Activated naive CD8-positive, alpha-beta T cell treated with anti-CD3 and anti-CD28 coated beads for 36 hours (primary cell): ENCODE measurements around the gene NUTM2D. TPM values are rescaled to one million over a fixed set of nuclear protein-coding genes. Genes with fewer than 3 reads are reported as not detected.
"Not testable (repeated sequence)": the region's sequence is repeated elsewhere in the genome, so short reads cannot be mapped to it uniquely, and the experiment has no call there.

Experiments used
- DNase-seq: peaks from one replicate; pipeline ENCODE4 v3.0.0; 2021
- H3K27ac Mint-ChIP-seq: one replicate; pipeline ENCODE4 v1.8.0; 2022; ENCODE audit warnings: mild to moderate bottlenecking, moderate library complexity, mixed read lengths
- H3K27me3 Mint-ChIP-seq: one replicate; pipeline ENCODE4 v1.8.0; 2022; ENCODE audit warnings: mild to moderate bottlenecking, mixed read lengths
- H3K36me3 Mint-ChIP-seq: one replicate; pipeline ENCODE4 v1.8.0; 2021; ENCODE audit warnings: mild to moderate bottlenecking, mixed read lengths
- H3K4me1 Mint-ChIP-seq: one replicate; pipeline ENCODE4 v1.8.0; 2021; ENCODE audit warnings: mixed read lengths
- H3K4me3 Mint-ChIP-seq: one replicate; pipeline ENCODE4 v1.8.0; 2022; ENCODE audit warnings: mild to moderate bottlenecking, moderate library complexity, mixed read lengths
- H3K9me3 Mint-ChIP-seq: one replicate; pipeline ENCODE4 v1.8.0; 2022; ENCODE audit warnings: mixed read lengths
- total RNA-seq, 2 experiments: library from RNA; stranded (reverse); gene quantifications; one replicate each; pipeline ENCODE4 v1.2.3, GENCODE V29; 2021

NUTM2D gene
- total RNA-seq = 1 to 10 TPM; 1.3 to 1.9 TPM

GRCh38 chr10:87357444-87357843 is at the start of gene NUTM2D:
NUTM2D (plus strand) TSS chr10:87357744; CDS start chr10:87358266, 522 bp downstream.
- not testable (repeated sequence) for DNase-seq, H3K4me3 Mint-ChIP-seq, H3K36me3 Mint-ChIP-seq, H3K9me3 Mint-ChIP-seq, H3K4me1 Mint-ChIP-seq, H3K27me3 Mint-ChIP-seq, H3K27ac Mint-ChIP-seq

- H3K4me1 Mint-ChIP-seq, H3K9me3 Mint-ChIP-seq, H3K27ac Mint-ChIP-seq, H3K4me3 Mint-ChIP-seq, H3K27me3 Mint-ChIP-seq, H3K36me3 Mint-ChIP-seq, DNase-seq: not testable (repeated sequence)
Observed at GRCh38 chr10:87308702-87309101, 48.8 kb upstream of the NUTM2D start.

GRCh38 chr10:87309657-87310056 is 47.9 kb upstream of the NUTM2D start:
- DNase-seq, H3K27me3 Mint-ChIP-seq, H3K4me1 Mint-ChIP-seq, H3K4me3 Mint-ChIP-seq, H3K27ac Mint-ChIP-seq, H3K36me3 Mint-ChIP-seq, H3K9me3 Mint-ChIP-seq: not testable (repeated sequence)

- DNase-seq, H3K36me3 Mint-ChIP-seq, H3K9me3 Mint-ChIP-seq, H3K27ac Mint-ChIP-seq, H3K4me1 Mint-ChIP-seq, H3K4me3 Mint-ChIP-seq, H3K27me3 Mint-ChIP-seq: not testable (repeated sequence)
Observed at GRCh38 chr10:87311521-87311920, 46.0 kb upstream of the NUTM2D start.

- not testable (repeated sequence) for H3K4me3 Mint-ChIP-seq, DNase-seq, H3K27ac Mint-ChIP-seq, H3K27me3 Mint-ChIP-seq, H3K36me3 Mint-ChIP-seq, H3K9me3 Mint-ChIP-seq, H3K4me1 Mint-ChIP-seq
Observed at GRCh38 chr10:87313649-87314359, 43.7 kb upstream of the NUTM2D start.

- H3K27me3 Mint-ChIP-seq, H3K9me3 Mint-ChIP-seq, DNase-seq, H3K4me3 Mint-ChIP-seq, H3K4me1 Mint-ChIP-seq, H3K27ac Mint-ChIP-seq, H3K36me3 Mint-ChIP-seq: not testable (repeated sequence)
Observed at GRCh38 chr10:87314360-87314973, 43.1 kb upstream of the NUTM2D start.

GRCh38 chr10:87321505-87321904 is 36.0 kb upstream of the NUTM2D start:
- not testable (repeated sequence) for H3K27me3 Mint-ChIP-seq, H3K27ac Mint-ChIP-seq, H3K36me3 Mint-ChIP-seq, H3K9me3 Mint-ChIP-seq, H3K4me3 Mint-ChIP-seq, H3K4me1 Mint-ChIP-seq, DNase-seq

- H3K4me1 Mint-ChIP-seq, DNase-seq, H3K36me3 Mint-ChIP-seq, H3K9me3 Mint-ChIP-seq, H3K27ac Mint-ChIP-seq, H3K4me3 Mint-ChIP-seq, H3K27me3 Mint-ChIP-seq: not testable (repeated sequence)
Observed at GRCh38 chr10:87324559-87324958, 33.0 kb upstream of the NUTM2D start.

- H3K4me1 Mint-ChIP-seq, H3K36me3 Mint-ChIP-seq, DNase-seq, H3K9me3 Mint-ChIP-seq, H3K27ac Mint-ChIP-seq, H3K4me3 Mint-ChIP-seq, H3K27me3 Mint-ChIP-seq: not testable (repeated sequence)
Observed at GRCh38 chr10:87327958-87328357, 29.6 kb upstream of the NUTM2D start.

GRCh38 chr10:87329131-87329530 is 28.4 kb upstream of the NUTM2D start:
- not testable (repeated sequence) for H3K27ac Mint-ChIP-seq, H3K36me3 Mint-ChIP-seq, H3K4me3 Mint-ChIP-seq, H3K9me3 Mint-ChIP-seq, H3K27me3 Mint-ChIP-seq, H3K4me1 Mint-ChIP-seq, DNase-seq

GRCh38 chr10:87332687-87333086 is 24.9 kb upstream of the NUTM2D start:
- H3K27me3 Mint-ChIP-seq, H3K36me3 Mint-ChIP-seq, H3K27ac Mint-ChIP-seq, H3K9me3 Mint-ChIP-seq, DNase-seq, H3K4me1 Mint-ChIP-seq, H3K4me3 Mint-ChIP-seq: not testable (repeated sequence)

GRCh38 chr10:87340411-87340810 is 17.1 kb upstream of the NUTM2D start:
- Mint-ChIP-seq H3K4me3 (peak overlapping the region; percentile 4), H3K4me1 (peaks cover 15% of the 10 kb centered on the region)
- not testable (repeated sequence) for H3K27ac Mint-ChIP-seq, H3K36me3 Mint-ChIP-seq, H3K27me3 Mint-ChIP-seq, DNase-seq, H3K9me3 Mint-ChIP-seq

GRCh38 chr10:87341546-87342142 is 15.9 kb upstream of the NUTM2D start:
- peaks cover 15% of the 10 kb centered on the region for H3K4me1 Mint-ChIP-seq
- not testable (repeated sequence) for H3K36me3 Mint-ChIP-seq, H3K9me3 Mint-ChIP-seq, H3K27me3 Mint-ChIP-seq
- peak; percentile 1 for DNase-seq
- peak overlapping the region; percentile 80 for H3K27ac Mint-ChIP-seq
- H3K4me3 Mint-ChIP-seq = peak overlapping the region; percentile 89

GRCh38 chr10:87342249-87342710 is 15.3 kb upstream of the NUTM2D start:
- H3K27me3 Mint-ChIP-seq, H3K9me3 Mint-ChIP-seq, H3K36me3 Mint-ChIP-seq: not testable (repeated sequence)
- DNase-seq = peak; percentile 78
- peak overlapping the region; percentile 84 for H3K27ac Mint-ChIP-seq
- H3K4me1 Mint-ChIP-seq = peaks cover 15% of the 10 kb centered on the region
- H3K4me3 Mint-ChIP-seq = peak overlapping the region; percentile 79

GRCh38 chr10:87342711-87343258 is 14.8 kb upstream of the NUTM2D start:
- Mint-ChIP-seq H3K4me3 (peak overlapping the region; percentile 79), H3K27ac (peak overlapping the region; percentile 84), H3K4me1 (peaks cover 15% of the 10 kb centered on the region)
- H3K36me3 Mint-ChIP-seq, H3K27me3 Mint-ChIP-seq, H3K9me3 Mint-ChIP-seq: not testable (repeated sequence)
- DNase-seq = peak; percentile 87

GRCh38 chr10:87345743-87346142 is 11.8 kb upstream of the NUTM2D start:
- not testable (repeated sequence) for H3K27ac Mint-ChIP-seq, DNase-seq, H3K9me3 Mint-ChIP-seq, H3K4me1 Mint-ChIP-seq, H3K36me3 Mint-ChIP-seq, H3K4me3 Mint-ChIP-seq, H3K27me3 Mint-ChIP-seq
